AG09309 (cell line): ENCODE data around the gene RASSF7.

Experiments
- DNase-seq: peaks from one replicate; pipeline ENCODE4 v3.0.0-alpha.2; 2010; ENCODE audit warnings: low read depth
- H3K4me3 ChIP-seq: 2 replicates; pipeline ENCODE4 v1.5.1; 2011; ENCODE audit warnings: mild to moderate bottlenecking, low read depth, low read length, moderate library complexity; ENCODE audit not compliant: control insufficient read depth
- CTCF ChIP-seq: IDR thresholded peaks from 2 replicates; pipeline ENCODE4 v1.5.1; 2011; ENCODE audit warnings: mild to moderate bottlenecking, low read depth, low read length, inconsistent platforms; ENCODE audit not compliant: insufficient read depth, control insufficient read depth; ENCODE audit errors: missing control alignments

The RASSF7 gene

GRCh38 chr11:578276-579035, 17.7 kb downstream of the RASSF7 start:
- no peak for TF ChIP-seq CTCF
- peak overlapping the region; percentile 96; the same call in 1 of the 2 replicates for H3K4me3 ChIP-seq
- DNase-seq, result no peak

GRCh38 chr11:579830-580601, 19.2 kb downstream of the RASSF7 start:
- no peak for DNase-seq
- TF ChIP-seq CTCF, result no peak

GRCh38 chr11:581342-581741, 20.6 kb downstream of the RASSF7 start:
- no peak for DNase-seq
- no peak for TF ChIP-seq CTCF
- H3K4me3 ChIP-seq, result no peak overlapping the region

More at GRCh38 chr11:579830-580601, 19.2 kb downstream of the RASSF7 start:
- H3K4me3 ChIP-seq, result no peak overlapping the region

GRCh38 chr11:581752-582151, 21.0 kb downstream of the RASSF7 start:
- no peak for DNase-seq
- TF ChIP-seq CTCF, result no peak

GRCh38 chr11:584287-584686, 23.5 kb downstream of the RASSF7 start:
- DNase-seq, result no peak
- TF ChIP-seq CTCF, result no peak
- no peak overlapping the region for H3K4me3 ChIP-seq

More at GRCh38 chr11:581752-582151, 21.0 kb downstream of the RASSF7 start:
- no peak overlapping the region for H3K4me3 ChIP-seq

- no peak overlapping the region for H3K4me3 ChIP-seq
- TF ChIP-seq CTCF, result no peak
- DNase-seq, result no peak
Measured at GRCh38 chr11:586376-587316, 25.9 kb downstream of the RASSF7 start.
